HL-60 (cell line): ENCODE measurements around the gene AFAP1L1.

Source experiments
- DNase-seq, 2 experiments: peaks; one replicate each; pipeline ENCODE4 v3.0.0-alpha.2; 2010 to 2020; ENCODE audit warnings: low read depth in 1 of 2, low spot score in 1 of 2
- H3K27ac ChIP-seq: fragments of 250-450 bp; sonication (Bioruptor Pico); replicated peaks from 2 replicates; pipeline ENCODE4 v1.5.1; 2020; ENCODE audit warnings: mild to moderate bottlenecking, moderate library complexity
- H3K27me3 ChIP-seq: fragments of 250-450 bp; sonication (Bioruptor Pico); 2 replicates; pipeline ENCODE4 v1.5.1; 2021; ENCODE audit warnings: mild to moderate bottlenecking, moderate library complexity; ENCODE audit not compliant: insufficient read depth, poor library complexity, severe bottlenecking
- H3K4me3 ChIP-seq: replicated peaks from 2 replicates; pipeline ENCODE4 v1.5.1; 2011; ENCODE audit warnings: mild to moderate bottlenecking, control low read depth, low read length; ENCODE audit not compliant: insufficient read depth
- CTCF ChIP-seq: IDR thresholded peaks from one replicate; pipeline ENCODE4 v1.5.1; 2011; ENCODE audit warnings: low read length, control low read depth, inconsistent platforms; ENCODE audit not compliant: insufficient read depth
- GABPA ChIP-seq: IDR thresholded peaks from 2 replicates; pipeline ENCODE4 v1.6.1; 2012; ENCODE audit warnings: low read depth
- POLR2AphosphoS5 ChIP-seq: IDR thresholded peaks from 2 replicates; pipeline ENCODE4 v1.6.1; 2012; ENCODE audit warnings: low read depth
- REST ChIP-seq: IDR thresholded peaks from 2 replicates; pipeline ENCODE4 v1.6.1; 2012; ENCODE audit warnings: low read depth; ENCODE audit not compliant: insufficient replicate concordance
- SPI1 ChIP-seq: IDR thresholded peaks from 2 replicates; pipeline ENCODE4 v1.6.1; 2012; ENCODE audit warnings: low read depth, mild to moderate bottlenecking, borderline replicate concordance

The AFAP1L1 gene

GRCh38 chr5:149310488-149310887 lies 38.8 kb downstream of the AFAP1L1 start:
- no peaks in the 10 kb centered on the region for H3K27me3 ChIP-seq
- no peak overlapping the region for H3K4me3 ChIP-seq
- TF ChIP-seq GABPA (no peak), CTCF (no peak), REST (no peak), POLR2AphosphoS5 (no peak), SPI1 (no peak)

GRCh38 chr5:149310947-149311658 lies 39.4 kb downstream of the AFAP1L1 start:
- no peak overlapping the region for H3K4me3 ChIP-seq
- no peak for TF ChIP-seq REST
- no peak for TF ChIP-seq POLR2AphosphoS5
- TF ChIP-seq GABPA, result no peak
- no peak for TF ChIP-seq SPI1
- TF ChIP-seq CTCF, result no peak
- H3K27ac ChIP-seq, result no peak overlapping the region
- no peaks in the 10 kb centered on the region for H3K27me3 ChIP-seq
- DNase-seq, result no peak

More at GRCh38 chr5:149310488-149310887, 38.8 kb downstream of the AFAP1L1 start:
- H3K27ac ChIP-seq, result no peak overlapping the region
- DNase-seq, result no peak

- no peak overlapping the region for H3K4me3 ChIP-seq
- H3K27me3 ChIP-seq, result no peaks in the 10 kb centered on the region
- H3K27ac ChIP-seq, result no peak overlapping the region
- no peak for TF ChIP-seq POLR2AphosphoS5
- TF ChIP-seq CTCF, result no peak
- TF ChIP-seq REST, result no peak
- no peak for TF ChIP-seq SPI1
- no peak for TF ChIP-seq GABPA
- no peak for DNase-seq
Observed at GRCh38 chr5:149313151-149313841, 41.6 kb downstream of the AFAP1L1 start.
